K562 treated with DMSO at 1 percent for 48 hours (cell line): ENCODE results near the gene OR2T29. TPM values are rescaled to one million over a fixed set of nuclear protein-coding genes. Genes with fewer than 3 reads are reported as not detected.

ENCODE experiments used
- total RNA-seq: library from RNA; unstranded; fragments of 300-600 nt; gene quantifications from 2 replicates; pipeline ENCODE4 v1.2.3, GENCODE V29; 2022; ENCODE audit warnings: low replicate concordance; ENCODE audit errors: extremely low read depth

OR2T29 gene
- total RNA-seq: not detected in 2 replicates

GRCh38 chr1:248562672-248563071 lies at the start of gene OR2T29:
Gene OR2T29 (minus strand): TSS chr1:248562772. CDS start chr1:248559491, 3,281 bp downstream.

GRCh38 chr1:248597589-248597988 lies 35.0 kb upstream of the OR2T29 start, which contains the start of gene OR2T10:
Gene OR2T10 (minus strand): TSS chr1:248597700. CDS start chr1:248593768, 3,932 bp downstream.

DNA sequence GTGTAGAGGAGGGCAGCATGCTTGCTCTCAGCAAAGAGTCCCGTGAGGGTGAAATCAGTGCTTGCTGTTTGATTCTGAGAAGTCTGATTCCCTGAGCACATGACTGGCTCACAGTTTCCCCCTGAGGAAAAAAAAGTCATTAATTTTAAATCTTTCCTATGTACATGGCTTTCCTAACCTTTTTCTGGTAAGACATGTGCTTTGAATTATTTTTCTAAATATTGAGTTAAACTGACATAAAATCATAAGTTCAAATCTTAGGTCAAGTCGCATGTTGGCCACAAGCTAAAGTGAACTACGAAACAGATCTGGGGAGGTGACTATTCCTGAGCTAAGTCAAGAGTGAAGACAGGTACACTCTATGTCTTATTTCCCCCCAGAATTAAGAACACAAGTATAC lies 12.1 kb upstream of the OR2T29 start, which contains the start of gene OR2T34:
TSS of gene OR2T34 (minus strand) at position 101 of the 400 bp plus-strand sequence. CDS start at position 101, 0 bp downstream.

GRCh38 chr1:248507773-248508172 lies 54.8 kb downstream of the OR2T29 start, which contains the start of gene OR2G6:
Gene OR2G6 (plus strand): TSS chr1:248508073. CDS start chr1:248521647, 13,574 bp downstream.

Other genes with a start within 250 kb of the OR2T29 start
- gene OR2M7, start 238.2 kb downstream of the OR2T29 start, total RNA-seq: not detected in 2 replicates
- not detected in 2 replicates for gene OR14C36, start 214.0 kb downstream of the OR2T29 start, total RNA-seq
- gene OR2T4, start 201.1 kb downstream of the OR2T29 start, total RNA-seq: not detected in 2 replicates
- gene OR2T6, start 187.0 kb downstream of the OR2T29 start, total RNA-seq: not detected in 2 replicates
- not detected in 2 replicates for gene OR2T1, start 159.7 kb downstream of the OR2T29 start, total RNA-seq
- gene OR2T2, start 117.1 kb downstream of the OR2T29 start, total RNA-seq: not detected in 2 replicates
- not detected in 2 replicates for gene OR2T3, start 89.4 kb downstream of the OR2T29 start, total RNA-seq
- not detected in 2 replicates for gene OR2T5, start 74.2 kb downstream of the OR2T29 start, total RNA-seq
- not detected in 2 replicates for gene OR2G6, start 54.7 kb downstream of the OR2T29 start, total RNA-seq
- not detected in 2 replicates for gene OR2T34, start 12.0 kb upstream of the OR2T29 start, total RNA-seq
- gene OR2T10, start 34.9 kb upstream of the OR2T29 start, total RNA-seq: not detected in 2 replicates
- not detected in 2 replicates for gene OR2T11, start 72.3 kb upstream of the OR2T29 start, total RNA-seq
- gene OR2T35, start 82.5 kb upstream of the OR2T29 start, total RNA-seq: not detected in 2 replicates
- not detected in 2 replicates for gene OR2T27, start 92.8 kb upstream of the OR2T29 start, total RNA-seq
- not detected in 2 replicates for gene OR14I1, start 140.0 kb upstream of the OR2T29 start, total RNA-seq
- not detected in 2 replicates for gene LYPD8, start 193.0 kb upstream of the OR2T29 start, total RNA-seq